CD4-positive, alpha-beta T cell treated with Interferon gamma for 1 hour (primary cell): ENCODE results near the gene ITPA.
A peak's percentile ranks its signal among the peaks of the same experiment; 100 is the strongest.
"Not testable (repeated sequence)": the region's sequence is repeated elsewhere in the genome, so short reads cannot be mapped to it uniquely, and the experiment has no call there.

ENCODE experiments used
- DNase-seq: peaks from one replicate; pipeline ENCODE4 v3.0.0-alpha.2; 2020

ITPA gene

GRCh38 chr20:3203315-3204123 is 5.8 kb upstream of the ITPA start:
- no peak for DNase-seq

GRCh38 chr20:3204124-3204794 is 5.0 kb upstream of the ITPA start, which contains the start of gene DDRGK1:
Gene DDRGK1, minus strand, starts transcription at chr20:3204682. Its CDS starts 55 bp downstream, at chr20:3204627.
- peak; percentile 87 for DNase-seq

- no peak for DNase-seq
These were observed 477 bp upstream of the ITPA start for GRCh38 chr20:3208786-3209256.

GRCh38 chr20:3209946-3210317 is 634 bp downstream of the ITPA start:
- DNase-seq: no peak

- DNase-seq: no peak
These were observed 1.0 kb downstream of the ITPA start for GRCh38 chr20:3210346-3210745.

- no peak for DNase-seq
These were observed 3.9 kb downstream of the ITPA start for GRCh38 chr20:3213226-3213625.

GRCh38 chr20:3215359-3215917 is 6.1 kb downstream of the ITPA start:
- not testable (repeated sequence) for DNase-seq

- peak; percentile 65 for DNase-seq
These were observed 9.2 kb downstream of the ITPA start for GRCh38 chr20:3218307-3218988.

GRCh38 chr20:3221398-3222226 is 12.3 kb downstream of the ITPA start:
- DNase-seq: no peak

- DNase-seq: peak; percentile 48
These were observed 13.6 kb downstream of the ITPA start for GRCh38 chr20:3222635-3223600.

- DNase-seq: no peak
These were observed 14.3 kb downstream of the ITPA start for GRCh38 chr20:3223651-3223993.

GRCh38 chr20:3223994-3224680 is 14.8 kb downstream of the ITPA start:
- no peak for DNase-seq

- DNase-seq: no peak
These were observed 15.6 kb downstream of the ITPA start for GRCh38 chr20:3224681-3225421.

GRCh38 chr20:3226093-3226492 is 16.8 kb downstream of the ITPA start:
- no peak for DNase-seq

GRCh38 chr20:3226864-3227263 is 17.6 kb downstream of the ITPA start:
- no peak for DNase-seq

GRCh38 chr20:3227506-3227905 is 18.2 kb downstream of the ITPA start:
- DNase-seq: no peak

- no peak for DNase-seq
These were observed 18.8 kb downstream of the ITPA start for GRCh38 chr20:3227936-3228749.

GRCh38 chr20:3228750-3229032 is 19.4 kb downstream of the ITPA start:
- DNase-seq: no peak

GRCh38 chr20:3229158-3229557 is 19.9 kb downstream of the ITPA start:
- DNase-seq: no peak
